Skeletal muscle satellite cell (primary cell): ENCODE measurements around the gene CWC25.
"Not testable (repeated sequence)": the region's sequence is repeated elsewhere in the genome, so short reads cannot be mapped to it uniquely, and the experiment has no call there.

Source experiments
- H3K27me3 ChIP-seq: 2 replicates; pipeline ENCODE4 v1.7.0; 2013; ENCODE audit warnings: low read length; ENCODE audit not compliant: control insufficient read depth, insufficient read depth
- H3K36me3 ChIP-seq: 2 replicates; pipeline ENCODE4 v1.7.0; 2013; ENCODE audit warnings: mild to moderate bottlenecking, control low read depth, low read length; ENCODE audit not compliant: insufficient read depth
- H3K4me1 ChIP-seq: 2 replicates; pipeline ENCODE4 v1.7.0; 2013; ENCODE audit warnings: low read length; ENCODE audit not compliant: control insufficient read depth, insufficient read depth
- H3K4me2 ChIP-seq: 2 replicates; pipeline ENCODE4 v1.7.0; 2013; ENCODE audit warnings: mild to moderate bottlenecking, low read length
- H3K4me3 ChIP-seq: 2 replicates; pipeline ENCODE4 v1.7.0; 2013; ENCODE audit warnings: low read length
- H3K9ac ChIP-seq: 2 replicates; pipeline ENCODE4 v1.7.0; 2013; ENCODE audit warnings: mild to moderate bottlenecking, low read depth, low read length, moderate library complexity
- H3K9me3 ChIP-seq: replicated peaks from 2 replicates; pipeline ENCODE4 v1.7.0; 2013; ENCODE audit warnings: mild to moderate bottlenecking, control low read depth, low read length

CWC25 gene

DNA sequence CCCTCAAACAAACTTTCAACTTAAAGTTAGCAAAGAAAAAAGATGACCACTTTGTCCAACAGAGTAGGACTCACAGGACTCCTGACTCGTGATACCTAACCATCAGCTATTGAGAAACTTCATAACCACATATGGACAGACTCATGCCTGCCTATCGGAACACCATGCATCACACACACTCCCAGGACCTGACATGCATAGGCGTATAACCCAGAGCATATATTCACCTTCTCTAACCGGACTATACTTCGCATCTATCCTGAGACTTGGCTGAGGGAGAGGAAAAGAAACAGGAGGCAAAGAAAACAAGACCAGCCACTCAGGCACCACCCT lies 28.0 kb downstream of the CWC25 start:
- peaks cover 17% of the 10 kb centered on the region for H3K36me3 ChIP-seq
- peak overlapping the region; percentile 85 for H3K9ac ChIP-seq
- no peaks in the 10 kb centered on the region for H3K27me3 ChIP-seq
- peak overlapping the region; percentile 98 for H3K4me2 ChIP-seq
- no peaks in the 10 kb centered on the region for H3K9me3 ChIP-seq
- peaks cover 25% of the 10 kb centered on the region for H3K4me1 ChIP-seq
- peak overlapping the region; percentile 98 for H3K4me3 ChIP-seq

DNA sequence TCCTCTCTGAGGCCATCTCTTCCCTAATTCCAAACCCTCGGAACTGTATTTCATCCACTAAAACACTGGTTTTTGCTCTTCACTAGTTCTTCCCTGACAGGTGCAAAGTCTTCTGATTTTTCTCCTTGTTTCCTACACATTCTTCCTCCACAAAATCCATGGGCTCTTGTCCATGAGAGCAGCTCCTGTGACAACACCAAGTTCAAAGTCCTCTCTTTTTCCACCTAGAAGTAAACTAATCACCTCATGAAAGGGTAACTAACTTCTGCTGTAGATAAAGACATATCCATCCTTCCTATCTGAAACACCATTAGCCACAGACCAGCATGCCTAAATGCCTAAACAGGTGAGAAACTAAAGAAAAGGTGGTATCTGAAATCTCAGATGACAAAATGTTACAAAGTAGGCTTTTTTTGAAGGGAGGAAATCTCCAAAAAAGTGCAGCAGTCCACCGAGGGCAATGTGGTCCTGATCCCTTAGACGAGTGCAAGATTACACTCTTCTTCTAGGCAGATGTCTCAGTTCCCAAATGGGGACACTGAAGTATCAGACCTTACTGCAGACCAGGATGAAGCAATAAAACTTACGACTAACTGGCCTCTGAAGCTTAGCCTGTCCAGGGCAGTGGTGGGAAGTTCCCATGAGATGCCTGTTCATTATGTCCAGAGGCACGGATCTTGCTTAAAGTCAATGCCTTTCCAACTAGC lies 28.5 kb downstream of the CWC25 start:
- Histone ChIP-seq H3K36me3 (peaks cover 12% of the 10 kb centered on the region), H3K4me2 (peak overlapping the region; percentile 98), H3K27me3 (no peaks in the 10 kb centered on the region), H3K4me1 (peaks cover 25% of the 10 kb centered on the region), H3K9ac (no peak overlapping the region), H3K9me3 (no peaks in the 10 kb centered on the region), H3K4me3 (peak overlapping the region; percentile 98)

DNA sequence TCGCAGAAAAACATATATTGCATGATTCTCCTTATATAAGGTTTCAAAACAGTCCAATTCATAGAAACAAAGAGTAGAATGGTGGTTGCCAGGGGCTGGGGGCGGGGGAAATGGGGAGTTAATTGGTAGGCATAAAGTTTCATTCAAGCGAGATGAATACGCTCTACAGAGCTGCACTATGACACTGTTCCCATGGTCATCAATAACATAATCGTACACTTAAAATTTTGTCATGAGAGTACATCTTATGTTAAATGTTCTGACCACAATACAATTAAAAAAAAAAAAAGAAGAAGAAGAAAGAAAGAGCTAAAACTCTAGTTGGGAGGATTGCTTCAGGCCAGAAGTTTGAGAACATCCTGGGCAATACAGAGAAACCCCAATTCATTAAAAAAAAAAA lies 30.9 kb downstream of the CWC25 start:
- Histone ChIP-seq H3K36me3 (peaks cover 6% of the 10 kb centered on the region), H3K9me3 (no peaks in the 10 kb centered on the region), H3K27me3 (no peaks in the 10 kb centered on the region)

DNA sequence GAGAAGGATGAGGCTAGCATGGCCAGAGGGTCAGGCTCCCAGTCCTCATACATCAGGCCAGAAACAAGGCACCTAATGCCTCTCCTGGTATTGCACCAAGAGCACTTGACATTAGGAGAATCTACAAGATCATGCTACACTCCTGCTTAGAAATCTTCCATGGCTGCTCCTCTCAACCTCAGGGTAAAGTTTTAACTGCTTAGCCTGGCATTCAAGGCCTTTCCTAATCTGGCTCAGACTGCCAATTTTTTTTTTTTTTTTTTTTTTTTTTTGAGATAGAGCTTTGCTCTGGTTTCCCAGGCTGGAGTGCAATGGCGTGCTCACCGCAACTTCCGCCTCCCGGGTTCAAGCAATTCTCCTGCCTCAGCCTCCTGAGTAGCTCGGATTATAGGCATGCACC lies 34.0 kb downstream of the CWC25 start:
- H3K4me3 ChIP-seq, result no peak overlapping the region
- no peak overlapping the region for H3K9ac ChIP-seq
- H3K9me3 ChIP-seq, result no peaks in the 10 kb centered on the region
- H3K4me2 ChIP-seq, result no peak overlapping the region
- no peaks in the 10 kb centered on the region for H3K27me3 ChIP-seq
- H3K36me3 ChIP-seq, result peaks cover 6% of the 10 kb centered on the region
- peaks cover 19% of the 10 kb centered on the region for H3K4me1 ChIP-seq

More for the DNA sequence above, 30.9 kb downstream of the CWC25 start:
- Histone ChIP-seq H3K4me1 (peaks cover 34% of the 10 kb centered on the region), H3K4me3 (no peak overlapping the region), H3K4me2 (no peak overlapping the region), H3K9ac (no peak overlapping the region)

DNA sequence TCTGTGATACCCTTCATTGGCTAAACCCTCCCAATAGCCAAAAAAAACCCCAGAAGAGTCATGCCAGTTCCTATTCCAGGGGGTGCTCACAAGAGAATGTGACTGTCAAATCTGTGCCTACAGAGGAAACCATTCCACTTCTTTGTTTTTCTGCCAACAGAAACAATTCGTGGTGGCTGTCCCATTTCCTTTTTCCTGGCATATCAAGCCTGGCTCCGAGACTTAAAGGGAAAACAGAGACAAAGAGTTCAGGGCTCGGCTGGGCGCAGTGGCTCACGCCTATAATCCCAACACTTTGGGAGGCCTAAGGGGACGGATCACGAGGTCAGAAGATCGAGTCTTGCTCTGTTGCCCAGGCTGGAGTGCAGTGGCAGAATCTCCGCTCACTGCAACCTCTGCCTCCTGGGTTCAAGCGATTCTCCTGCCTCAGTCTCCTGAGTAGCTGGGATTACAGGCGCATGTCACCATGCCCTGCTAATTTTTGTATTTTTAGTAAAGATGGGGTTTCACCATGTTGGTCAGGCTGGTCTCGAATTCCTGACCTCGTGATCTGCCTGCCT lies 34.9 kb downstream of the CWC25 start:
- peaks cover 13% of the 10 kb centered on the region for H3K36me3 ChIP-seq
- H3K4me3 ChIP-seq, result peak overlapping the region; percentile 16
- H3K4me2 ChIP-seq, result peak overlapping the region; percentile 37
- not testable (repeated sequence) for H3K27me3 ChIP-seq, H3K9ac ChIP-seq, H3K9me3 ChIP-seq
- peaks cover 19% of the 10 kb centered on the region for H3K4me1 ChIP-seq

DNA sequence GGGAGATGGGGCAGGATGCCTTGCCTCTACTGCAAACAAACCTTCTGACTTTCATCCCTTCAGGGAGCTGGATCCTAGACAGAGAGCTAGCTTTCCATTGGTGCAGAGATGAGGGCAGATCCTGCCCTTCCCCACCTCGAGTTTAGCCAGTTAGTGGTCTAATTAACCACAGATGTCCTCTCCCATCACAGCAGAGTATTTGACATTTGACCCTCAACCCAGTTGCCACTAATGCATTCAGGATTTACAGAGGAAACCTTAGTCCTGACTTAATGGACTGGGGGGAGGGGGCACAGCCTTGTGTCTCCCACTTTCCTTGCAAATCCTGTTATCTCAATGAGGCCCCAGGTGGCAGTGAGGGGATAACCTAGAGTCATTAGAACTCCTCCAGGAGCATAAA lies 35.9 kb downstream of the CWC25 start:
- H3K4me2 ChIP-seq, result no peak overlapping the region
- H3K27me3 ChIP-seq, result no peaks in the 10 kb centered on the region
- H3K4me1 ChIP-seq, result peaks cover 19% of the 10 kb centered on the region
- H3K9ac ChIP-seq, result no peak overlapping the region
- H3K4me3 ChIP-seq, result no peak overlapping the region
- no peaks in the 10 kb centered on the region for H3K9me3 ChIP-seq
- peaks cover 22% of the 10 kb centered on the region for H3K36me3 ChIP-seq

DNA sequence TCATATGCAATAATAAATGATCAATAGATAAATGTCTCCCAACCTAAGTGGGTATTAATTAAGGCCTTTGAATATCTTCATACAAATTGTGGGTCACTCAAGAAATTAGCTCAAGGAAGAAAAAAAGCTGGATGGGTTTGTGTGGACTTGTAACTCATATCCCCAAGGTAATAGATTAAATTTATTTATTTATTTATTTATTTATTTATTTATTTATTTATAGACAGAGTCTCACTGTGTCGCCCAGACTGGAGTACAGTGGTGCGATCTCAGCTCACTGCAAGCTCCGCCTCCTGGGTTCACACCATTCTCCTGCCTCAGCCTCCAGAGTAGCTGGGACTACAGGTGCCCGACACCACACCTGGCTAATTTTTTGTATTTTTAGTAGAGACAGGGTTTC lies 37.1 kb downstream of the CWC25 start:
- not testable (repeated sequence) for H3K27me3 ChIP-seq, H3K4me2 ChIP-seq, H3K4me3 ChIP-seq, H3K9me3 ChIP-seq, H3K9ac ChIP-seq
- H3K36me3 ChIP-seq, result peaks cover 31% of the 10 kb centered on the region
- H3K4me1 ChIP-seq, result peaks cover 19% of the 10 kb centered on the region

DNA sequence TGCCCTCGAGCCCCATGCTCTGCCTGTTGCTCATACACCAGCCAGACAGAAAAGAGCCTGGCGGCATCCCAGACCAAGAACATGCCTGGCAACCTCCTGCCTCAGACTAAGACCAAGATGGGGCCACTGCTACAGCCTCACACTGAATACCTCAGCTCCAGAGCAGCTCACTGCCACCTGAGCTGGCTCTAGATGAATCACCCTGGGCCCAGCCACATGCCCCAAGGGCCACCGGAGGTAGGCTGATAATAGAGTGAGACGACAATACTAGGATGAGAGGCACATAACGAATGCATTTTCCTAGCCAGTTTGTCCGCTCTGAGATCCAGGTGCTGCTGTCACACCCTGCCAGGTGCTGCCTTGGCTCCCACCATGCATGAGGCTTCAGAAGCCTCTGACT lies 38.7 kb downstream of the CWC25 start:
- Histone ChIP-seq H3K4me2 (no peak overlapping the region), H3K27me3 (no peaks in the 10 kb centered on the region), H3K4me1 (peaks cover 19% of the 10 kb centered on the region), H3K36me3 (peaks cover 44% of the 10 kb centered on the region), H3K4me3 (no peak overlapping the region), H3K9me3 (no peaks in the 10 kb centered on the region), H3K9ac (no peak overlapping the region)

DNA sequence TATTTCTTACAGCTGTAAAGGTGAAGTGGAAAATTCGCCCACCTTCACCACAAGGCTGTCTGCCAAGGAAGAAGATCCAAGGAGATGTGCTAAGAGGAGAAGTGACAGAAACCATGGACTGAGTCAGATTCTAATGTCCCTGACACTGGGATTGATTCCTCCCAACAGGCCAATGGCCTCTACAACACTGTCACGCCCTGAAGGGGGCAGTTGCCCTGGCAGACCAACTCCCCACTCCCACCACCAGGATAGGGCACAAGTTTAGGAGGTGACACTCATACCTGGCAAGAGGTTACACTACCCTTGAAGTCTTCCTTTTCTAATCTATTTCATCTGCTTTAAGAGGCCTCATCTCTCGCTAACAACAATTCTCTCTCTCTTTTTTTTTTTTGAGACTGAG lies 41.9 kb downstream of the CWC25 start:
- Histone ChIP-seq H3K9me3 (no peaks in the 10 kb centered on the region), H3K4me3 (no peak overlapping the region), H3K9ac (no peak overlapping the region), H3K36me3 (peaks cover 76% of the 10 kb centered on the region), H3K4me2 (no peak overlapping the region), H3K4me1 (no peaks in the 10 kb centered on the region), H3K27me3 (no peaks in the 10 kb centered on the region)

DNA sequence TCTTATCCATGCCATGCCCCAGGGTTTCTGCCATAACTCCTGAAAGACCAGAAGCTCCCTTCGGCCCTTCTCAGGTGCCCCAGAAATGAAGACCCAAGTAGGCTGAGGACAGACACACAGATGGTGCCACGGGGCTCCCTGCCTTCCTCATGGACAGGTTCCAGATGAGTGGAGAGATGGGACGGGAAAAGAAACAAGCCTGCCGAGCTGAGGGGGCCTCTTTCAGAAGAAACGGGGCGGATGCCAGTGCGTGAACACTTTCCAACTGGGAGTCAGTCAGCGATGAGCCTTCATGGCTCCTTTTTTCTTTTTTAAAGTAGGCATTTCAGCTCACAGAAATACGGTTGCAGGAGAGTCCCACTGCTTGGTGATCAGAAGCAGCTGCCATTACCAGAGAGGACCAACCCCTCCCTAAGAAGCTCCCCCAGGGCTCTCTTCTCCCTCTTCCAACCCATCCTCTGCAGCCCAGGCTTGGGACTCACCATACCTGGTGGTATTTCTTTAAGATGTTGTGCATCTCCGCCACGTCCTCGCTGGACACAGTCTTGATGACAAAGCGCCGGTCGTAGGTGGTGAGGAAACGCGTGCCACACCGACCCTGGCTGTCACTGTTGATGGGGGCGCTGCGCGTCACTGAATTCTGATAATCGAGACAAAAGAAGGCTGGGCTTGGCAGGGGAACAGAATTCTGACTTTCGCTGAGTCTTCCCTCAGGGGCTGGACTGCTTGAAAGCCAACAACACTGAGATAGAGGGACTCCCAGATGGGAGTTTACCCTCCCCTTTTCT lies 45.0 kb downstream of the CWC25 start:
- Histone ChIP-seq H3K9ac (no peak overlapping the region), H3K4me2 (no peak overlapping the region), H3K27me3 (no peaks in the 10 kb centered on the region), H3K9me3 (no peaks in the 10 kb centered on the region), H3K4me3 (no peak overlapping the region), H3K36me3 (peaks cover 82% of the 10 kb centered on the region), H3K4me1 (no peaks in the 10 kb centered on the region)

DNA sequence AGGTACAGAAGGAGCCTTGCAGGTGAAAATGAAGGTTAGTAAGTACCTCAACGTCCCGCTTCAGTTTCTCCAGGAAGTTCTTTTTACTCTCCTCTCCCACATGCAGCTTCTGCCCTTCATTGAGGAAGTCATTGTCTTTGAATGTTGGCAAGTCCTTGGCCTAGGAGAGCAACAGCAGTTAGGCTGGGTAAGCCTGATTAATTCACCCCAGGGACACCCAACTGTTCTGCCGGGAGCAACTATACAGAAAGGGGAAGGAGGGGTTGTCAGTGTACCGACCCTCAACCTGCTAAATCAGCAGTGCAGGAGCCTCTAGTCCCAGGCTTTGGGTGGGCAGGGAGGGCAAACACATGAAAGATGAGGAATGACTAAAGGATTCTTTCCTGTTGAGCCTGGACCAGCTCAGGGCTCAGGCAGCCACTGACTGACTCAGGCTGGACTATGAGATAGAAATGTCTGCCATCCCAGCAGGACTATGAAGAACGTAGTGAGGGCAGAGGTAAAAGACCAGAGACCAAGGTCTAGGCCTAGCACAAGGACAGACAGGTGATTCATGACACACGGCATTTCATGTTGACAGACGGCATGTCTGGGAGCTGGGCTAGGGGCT lies 47.4 kb downstream of the CWC25 start:
- Histone ChIP-seq H3K9ac (no peak overlapping the region), H3K9me3 (no peaks in the 10 kb centered on the region), H3K4me3 (no peak overlapping the region)

More for the DNA sequence above, 47.4 kb downstream of the CWC25 start:
- Histone ChIP-seq H3K27me3 (no peaks in the 10 kb centered on the region), H3K4me2 (no peak overlapping the region), H3K4me1 (no peaks in the 10 kb centered on the region), H3K36me3 (peaks cover 84% of the 10 kb centered on the region)
